ENCODE results near the gene TRIM72.

DNA sequence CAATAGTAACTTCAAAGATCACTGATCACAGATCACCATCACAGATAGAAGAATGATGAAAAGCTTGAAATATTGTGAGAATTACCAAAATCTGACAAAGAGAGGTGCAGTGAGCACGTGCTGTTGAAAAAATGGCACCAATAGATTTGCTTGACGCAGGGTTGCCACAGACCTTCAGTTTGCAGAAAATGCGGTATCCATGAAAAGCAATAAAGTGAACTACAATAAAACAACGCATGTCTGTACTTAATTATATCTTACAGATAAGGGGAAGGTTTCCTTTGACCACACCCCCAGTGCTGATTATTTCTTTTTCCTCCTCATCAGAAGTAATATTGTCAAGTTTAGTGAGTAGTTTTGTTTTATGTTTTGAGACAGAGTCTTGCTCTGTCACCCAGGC, 24.1 kb downstream of the TRIM72 start:
- TF ChIP-seq, protein P1, sequence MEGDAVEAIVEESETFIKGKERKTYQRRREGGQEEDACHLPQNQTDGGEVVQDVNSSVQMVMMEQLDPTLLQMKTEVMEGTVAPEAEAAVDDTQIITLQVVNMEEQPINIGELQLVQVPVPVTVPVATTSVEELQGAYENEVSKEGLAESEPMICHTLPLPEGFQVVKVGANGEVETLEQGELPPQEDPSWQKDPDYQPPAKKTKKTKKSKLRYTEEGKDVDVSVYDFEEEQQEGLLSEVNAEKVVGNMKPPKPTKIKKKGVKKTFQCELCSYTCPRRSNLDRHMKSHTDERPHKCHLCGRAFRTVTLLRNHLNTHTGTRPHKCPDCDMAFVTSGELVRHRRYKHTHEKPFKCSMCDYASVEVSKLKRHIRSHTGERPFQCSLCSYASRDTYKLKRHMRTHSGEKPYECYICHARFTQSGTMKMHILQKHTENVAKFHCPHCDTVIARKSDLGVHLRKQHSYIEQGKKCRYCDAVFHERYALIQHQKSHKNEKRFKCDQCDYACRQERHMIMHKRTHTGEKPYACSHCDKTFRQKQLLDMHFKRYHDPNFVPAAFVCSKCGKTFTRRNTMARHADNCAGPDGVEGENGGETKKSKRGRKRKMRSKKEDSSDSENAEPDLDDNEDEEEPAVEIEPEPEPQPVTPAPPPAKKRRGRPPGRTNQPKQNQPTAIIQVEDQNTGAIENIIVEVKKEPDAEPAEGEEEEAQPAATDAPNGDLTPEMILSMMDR (IDR thresholded peaks at IDR 0.05; ENCODE audit: control extremely low read depth in 1 of 3, insufficient read depth in 1 of 3, low read depth in 1 of 3, low read length in 3 of 3): no peak
- TF ChIP-seq BCL11A (IDR thresholded peaks at IDR 0.05; ENCODE audit: low read depth in 2 of 2, low read length in 2 of 2) (no peak), YY1 (IDR thresholded peaks at IDR 0.05; ENCODE audit: low read depth, low read length) (no peak), SP1 (IDR thresholded peaks at IDR 0.05; ENCODE audit: low read depth, low read length) (no peak), SRF (IDR thresholded peaks at IDR 0.05; ENCODE audit: low read depth, low read length) (no peak), CHD1 (IDR thresholded peaks at IDR 0.05; ENCODE audit: low read depth, low read length) (no peak), SIN3A (conservative IDR thresholded peaks at IDR 0.05 in 1 of 2, IDR thresholded peaks at IDR 0.05 in 1 of 2; ENCODE audit: low read depth in 1 of 2, low read length in 2 of 2) (no peak), MAFK (IDR thresholded peaks at IDR 0.05; ENCODE audit: low read depth, low read length) (no peak), EP300 (IDR thresholded peaks at IDR 0.05; ENCODE audit: borderline replicate concordance in 1 of 2, low read depth in 2 of 2, low read length in 2 of 2) (no peak)
- TF ChIP-seq, protein P2, sequence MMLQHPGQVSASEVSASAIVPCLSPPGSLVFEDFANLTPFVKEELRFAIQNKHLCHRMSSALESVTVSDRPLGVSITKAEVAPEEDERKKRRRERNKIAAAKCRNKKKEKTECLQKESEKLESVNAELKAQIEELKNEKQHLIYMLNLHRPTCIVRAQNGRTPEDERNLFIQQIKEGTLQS (IDR thresholded peaks at IDR 0.05; ENCODE audit: insufficient read depth, low read depth, low read length): no peak

Measured in H1 (cell line).